NCI-H146 treated with DMSO at 0.1 percent for 48 hours (cell line): Measurements from ENCODE around the gene CAP2.
A peak's percentile ranks its signal among the peaks of the same experiment; 100 is the strongest.

Source experiments
- DNase-seq: peaks from one replicate; lab custom pipeline; 2025; ENCODE audit not compliant: unreplicated experiment; lab: John Stamatoyannopoulos, UW

CAP2 gene

GRCh38 chr6:17392978-17393891 lies at the start of gene CAP2:
TSS of gene CAP2 (plus strand) at chr6:17393595. CDS start at chr6:17421556, 27,961 bp downstream.
- DNase-seq = peak; percentile 23

GRCh38 chr6:17347012-17347411 lies 46.4 kb upstream of the CAP2 start:
- no peak for DNase-seq

- DNase-seq = no peak
Observed at GRCh38 chr6:17349427-17349826, 44.0 kb upstream of the CAP2 start.

GRCh38 chr6:17352302-17352701 lies 41.1 kb upstream of the CAP2 start:
- DNase-seq = no peak

- no peak for DNase-seq
Observed at GRCh38 chr6:17353440-17354175, 39.8 kb upstream of the CAP2 start.

GRCh38 chr6:17354700-17355403 lies 38.5 kb upstream of the CAP2 start:
- no peak for DNase-seq

- DNase-seq = no peak
Observed at GRCh38 chr6:17355404-17355774, 38.0 kb upstream of the CAP2 start.

- DNase-seq = no peak
Observed at GRCh38 chr6:17358515-17358914, 34.9 kb upstream of the CAP2 start.

GRCh38 chr6:17360564-17360963 lies 32.8 kb upstream of the CAP2 start:
- DNase-seq = no peak

GRCh38 chr6:17361013-17361412 lies 32.4 kb upstream of the CAP2 start:
- DNase-seq = no peak

GRCh38 chr6:17365961-17366360 lies 27.4 kb upstream of the CAP2 start:
- DNase-seq = no peak

GRCh38 chr6:17367868-17368267 lies 25.5 kb upstream of the CAP2 start:
- no peak for DNase-seq

- DNase-seq = no peak
Observed at GRCh38 chr6:17381424-17382147, 11.8 kb upstream of the CAP2 start.

- DNase-seq = no peak
Observed at GRCh38 chr6:17385660-17386059, 7.7 kb upstream of the CAP2 start.

GRCh38 chr6:17388365-17388764 lies 5.0 kb upstream of the CAP2 start:
- no peak for DNase-seq

- DNase-seq = no peak
Observed at GRCh38 chr6:17389274-17389847, 4.0 kb upstream of the CAP2 start.

GRCh38 chr6:17390276-17390675 lies 3.1 kb upstream of the CAP2 start:
- no peak for DNase-seq

- no peak for DNase-seq
Observed at GRCh38 chr6:17391976-17392375, 1.4 kb upstream of the CAP2 start.

GRCh38 chr6:17393892-17394631 lies 667 bp downstream of the CAP2 start:
- peak; percentile 23 for DNase-seq

GRCh38 chr6:17395112-17395511 lies 1.7 kb downstream of the CAP2 start:
- DNase-seq = no peak
